Liver (tissue), 9 donors: ENCODE data around the gene GARNL3. TPM values are rescaled to one million over a fixed set of nuclear protein-coding genes. Genes with fewer than 3 reads are reported as not detected.
A peak's percentile ranks its signal among the peaks of the same experiment; 100 is the strongest.

Experiments used
- DNase-seq: peaks from one replicate; pipeline ENCODE4 v3.0.0-alpha.2; 2017; ENCODE audit warnings: low spot score
- H3K27ac ChIP-seq, 2 donors: one replicate each; pipeline ENCODE4 v1.7.0; 2013; ENCODE audit warnings: inconsistent platforms in 2 of 2, low read length in 2 of 2, control low read depth in 1 of 2, low read depth in 1 of 2, mild to moderate bottlenecking in 1 of 2
- H3K27me3 ChIP-seq, 4 donors: one replicate each; pipeline versions ENCODE4 v1.6.1 to v1.7.0; 2013; ENCODE audit warnings: low read length in 3 of 4, inconsistent platforms in 1 of 4, mild to moderate bottlenecking in 1 of 4, moderate library complexity in 1 of 4; ENCODE audit not compliant: control insufficient read depth in 4 of 4, insufficient read depth in 4 of 4
- H3K36me3 ChIP-seq, 4 donors: one replicate each; pipeline versions ENCODE4 v1.6.1 to v1.7.0; 2013; ENCODE audit warnings: low read length in 3 of 4, mild to moderate bottlenecking in 3 of 4, low read depth in 1 of 4, moderate library complexity in 1 of 4; ENCODE audit not compliant: control insufficient read depth in 4 of 4, insufficient read depth in 3 of 4
- H3K4me1 ChIP-seq, 4 donors: one replicate each; pipeline versions ENCODE4 v1.6.1 to v1.7.0; 2013; ENCODE audit warnings: low read length in 3 of 4, mild to moderate bottlenecking in 3 of 4, moderate library complexity in 1 of 4; ENCODE audit not compliant: control insufficient read depth in 4 of 4, insufficient read depth in 4 of 4
- H3K4me3 ChIP-seq, 3 donors: one replicate each; pipeline versions ENCODE4 v1.6.1 to v1.7.0; 2013; ENCODE audit warnings: low read length in 3 of 3, control low read depth in 1 of 3, low read depth in 1 of 3, mild to moderate bottlenecking in 1 of 3
- H3K9ac ChIP-seq, 2 donors: one replicate each; pipeline ENCODE4 v1.7.0; 2013; ENCODE audit warnings: low read length in 2 of 2, mild to moderate bottlenecking in 2 of 2, moderate library complexity in 2 of 2, control low read depth in 1 of 2, low read depth in 1 of 2
- H3K9me3 ChIP-seq, 4 donors: one replicate each; pipeline versions ENCODE4 v1.6.1 to v1.7.0; 2013; ENCODE audit warnings: low read length in 3 of 4; ENCODE audit not compliant: control insufficient read depth in 4 of 4
- CTCF ChIP-seq: fragments of 150-350 bp; IDR thresholded peaks from 2 replicates; pipeline ENCODE4 v1.5.1; 2017; ENCODE audit warnings: improper control_type of control experiment, low read depth, low read length; ENCODE audit not compliant: missing input control
- EGR1 ChIP-seq, 2 donors: IDR thresholded peaks; 2 replicates each; pipeline ENCODE4 v1.6.1; 2016 to 2018; ENCODE audit warnings: antibody characterized with exemption in 2 of 2, low read depth in 2 of 2
- FOXA1 ChIP-seq: IDR thresholded peaks from 2 replicates; pipeline ENCODE4 v1.6.1; 2016; ENCODE audit warnings: antibody characterized with exemption
- HNF4A ChIP-seq, 2 donors: conservative IDR thresholded peaks; 2 replicates each; pipeline ENCODE4 v1.6.1; 2016; ENCODE audit warnings: antibody characterized with exemption in 2 of 2, mild to moderate bottlenecking in 2 of 2
- JUND ChIP-seq, 2 donors: IDR thresholded peaks; 2 replicates each; pipeline ENCODE4 v1.6.1; 2016; ENCODE audit warnings: antibody characterized with exemption in 2 of 2
- RAD21 ChIP-seq, 2 donors: IDR thresholded peaks; 2 replicates each; pipeline ENCODE4 v1.6.1; 2016; ENCODE audit warnings: antibody characterized with exemption in 2 of 2, mild to moderate bottlenecking in 2 of 2
- YY1 ChIP-seq: IDR thresholded peaks from 2 replicates; pipeline ENCODE4 v1.6.1; 2016; ENCODE audit warnings: antibody characterized with exemption, mild to moderate bottlenecking
- WGBS: extraction: QIAGEN DNeasy Blood & Tissue Kit; methylation state at CpG from one replicate; pipeline ENCODE4 v1.1.7; 2013; 5-methylcytosine and 5-hydroxymethylcytosine counted together
- polyA plus RNA-seq, 2 donors: library from polyadenylated mRNA; stranded (reverse) in 1 of 2; unstranded in 1 of 2; fragments of 200-250 nt in 1 of 2; fragments of >200 nt in 1 of 2; fragmentation: Nextera tagmentation in 1 of 2; extraction: Ambion mirVana in 1 of 2; gene quantifications; one replicate each; pipeline versions ENCODE4 v1.2.1 to v1.2.3, GENCODE V29; 2013 to 2015
- total RNA-seq, 2 donors: library from RNA; depleted of rRNA; stranded (reverse); fragments of >200 nt; gene quantifications; one replicate each; pipeline ENCODE4 v1.2.3, GENCODE V29; 2014
- TF ChIP-seq, protein P1 (sequence below): IDR thresholded peaks from 2 replicates; pipeline ENCODE4 v1.6.1; 2016; ENCODE audit warnings: antibody characterized with exemption
- TF ChIP-seq, protein P2 (sequence below): IDR thresholded peaks from 2 replicates; pipeline ENCODE4 v1.6.1; 2016; ENCODE audit warnings: antibody characterized with exemption
- TF ChIP-seq, protein P3 (sequence below): IDR thresholded peaks from 2 replicates; pipeline ENCODE4 v1.6.1; 2016; ENCODE audit warnings: antibody characterized with exemption
- donor health status: healthy.
- donor health status: healthy.
- donor health status: healthy.
- donor health status: healthy.
- donor health status: healthy.

Gene GARNL3
- total and polyA plus RNA-seq, 4 donors, result 0.89 to 6.7 (median 3.5) TPM

DNA sequence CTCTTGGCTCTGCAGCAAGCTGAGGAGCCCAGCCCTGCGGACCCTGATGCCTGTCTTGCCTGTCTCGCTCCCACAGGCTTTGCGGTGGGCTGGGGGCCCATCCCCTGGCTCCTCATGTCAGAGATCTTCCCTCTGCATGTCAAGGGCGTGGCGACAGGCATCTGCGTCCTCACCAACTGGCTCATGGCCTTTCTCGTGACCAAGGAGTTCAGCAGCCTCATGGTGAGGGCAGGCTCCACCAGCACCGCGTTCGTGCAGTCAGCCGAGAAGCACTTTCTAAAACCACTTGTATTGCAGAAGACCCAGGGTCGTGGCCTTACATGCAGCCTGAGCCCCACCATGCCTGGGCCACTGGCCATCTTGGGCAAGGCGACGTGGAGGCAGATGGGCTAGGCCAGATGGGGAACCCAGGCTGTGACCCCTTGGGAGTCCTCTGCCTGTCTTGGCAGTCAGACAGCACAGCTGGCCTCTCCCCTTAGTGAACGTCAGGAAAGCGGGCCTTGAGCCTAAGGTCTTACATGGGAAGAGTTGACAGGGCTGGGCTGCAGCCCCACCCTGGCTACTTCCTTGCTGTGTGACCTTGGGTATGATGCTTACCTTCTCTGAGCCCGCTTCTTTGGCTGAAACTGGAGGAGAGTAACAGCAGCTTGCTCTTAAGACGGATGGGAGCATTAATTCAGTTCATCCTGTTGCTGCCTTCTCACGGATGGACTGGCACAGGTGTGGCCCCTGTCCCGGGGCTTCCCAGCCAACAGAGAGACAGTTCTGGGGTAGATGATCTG lies 141.0 kb downstream of the GARNL3 start:
- H3K4me3 ChIP-seq, result no peak overlapping the region
- no peak overlapping the region for H3K27ac ChIP-seq

DNA sequence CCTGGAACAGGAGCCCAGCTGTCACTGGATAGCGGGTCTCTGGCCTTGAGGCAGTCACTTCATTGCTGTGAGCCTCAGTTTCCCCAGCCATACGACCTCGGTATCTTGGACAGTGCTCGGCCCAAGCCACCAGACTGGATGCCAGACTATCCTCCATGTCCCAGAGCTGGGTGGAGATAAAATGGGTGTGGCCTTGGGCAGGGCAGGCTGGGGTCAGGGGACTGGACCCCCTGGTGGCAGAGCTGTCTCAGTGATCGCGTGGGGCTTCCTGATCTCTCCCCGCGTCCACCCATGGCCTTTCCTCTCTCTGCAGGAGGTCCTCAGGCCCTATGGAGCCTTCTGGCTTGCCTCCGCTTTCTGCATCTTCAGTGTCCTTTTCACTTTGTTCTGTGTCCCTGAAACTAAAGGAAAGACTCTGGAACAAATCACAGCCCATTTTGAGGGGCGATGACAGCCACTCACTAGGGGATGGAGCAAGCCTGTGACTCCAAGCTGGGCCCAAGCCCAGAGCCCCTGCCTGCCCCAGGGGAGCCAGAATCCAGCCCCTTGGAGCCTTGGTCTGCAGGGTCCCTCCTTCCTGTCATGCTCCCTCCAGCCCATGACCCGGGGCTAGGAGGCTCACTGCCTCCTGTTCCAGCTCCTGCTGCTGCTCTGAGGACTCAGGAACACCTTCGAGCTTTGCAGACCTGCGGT lies 142.4 kb downstream of the GARNL3 start:
- TF ChIP-seq RAD21 (IDR thresholded peaks at IDR 0.05), result no peak
- 80% methylated on average over 13 of the region's 13 CpGs for WGBS
- Histone ChIP-seq H3K4me1 (peaks cover 3 to 14% (median 8%) of the 10 kb centered on the region in 4 donors), H3K27ac (no peak overlapping the region), H3K27me3 (no peaks in the 10 kb centered on the region), H3K9me3 (no peaks in the 10 kb centered on the region), H3K9ac (no peak overlapping the region), H3K4me3 (no peak overlapping the region), H3K36me3 (peaks cover 2 to 28% (median 4%) of the 10 kb centered on the region in 4 donors)
- DNase-seq, result no peak

More for the DNA sequence above, 141.0 kb downstream of the GARNL3 start:
- Histone ChIP-seq H3K27me3 (no peaks in the 10 kb centered on the region), H3K9me3 (no peaks in the 10 kb centered on the region), H3K9ac (no peak overlapping the region), H3K36me3 (peaks cover 2 to 32% (median 7%) of the 10 kb centered on the region in 4 donors), H3K4me1 (peaks cover 3 to 14% (median 8%) of the 10 kb centered on the region in 4 donors)
- DNase-seq, result no peak
- no peak for TF ChIP-seq YY1
- TF ChIP-seq, protein P1, sequence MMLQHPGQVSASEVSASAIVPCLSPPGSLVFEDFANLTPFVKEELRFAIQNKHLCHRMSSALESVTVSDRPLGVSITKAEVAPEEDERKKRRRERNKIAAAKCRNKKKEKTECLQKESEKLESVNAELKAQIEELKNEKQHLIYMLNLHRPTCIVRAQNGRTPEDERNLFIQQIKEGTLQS, result no peak
- TF ChIP-seq CTCF, result no peak
- 95% methylated on average over 20 of the region's 20 CpGs for WGBS

GRCh38 chr9:127407492-127407843 lies 142.9 kb downstream of the GARNL3 start:
- no peak for DNase-seq
- TF ChIP-seq HNF4A (conservative IDR thresholded peaks at IDR 0.05) (no peak), RAD21 (IDR thresholded peaks at IDR 0.05) (peak in 1 of 2 donors; percentile 41)
- TF ChIP-seq, protein P1, result no peak
- Histone ChIP-seq H3K27ac (no peak overlapping the region), H3K27me3 (no peaks in the 10 kb centered on the region), H3K9me3 (no peaks in the 10 kb centered on the region), H3K4me1 (peaks cover 3 to 14% (median 8%) of the 10 kb centered on the region in 4 donors), H3K4me3 (no peak overlapping the region), H3K9ac (no peak overlapping the region), H3K36me3 (peaks cover 2 to 24% (median 4%) of the 10 kb centered on the region in 4 donors)
- 52% methylated on average over 6 of the region's 6 CpGs for WGBS

DNA sequence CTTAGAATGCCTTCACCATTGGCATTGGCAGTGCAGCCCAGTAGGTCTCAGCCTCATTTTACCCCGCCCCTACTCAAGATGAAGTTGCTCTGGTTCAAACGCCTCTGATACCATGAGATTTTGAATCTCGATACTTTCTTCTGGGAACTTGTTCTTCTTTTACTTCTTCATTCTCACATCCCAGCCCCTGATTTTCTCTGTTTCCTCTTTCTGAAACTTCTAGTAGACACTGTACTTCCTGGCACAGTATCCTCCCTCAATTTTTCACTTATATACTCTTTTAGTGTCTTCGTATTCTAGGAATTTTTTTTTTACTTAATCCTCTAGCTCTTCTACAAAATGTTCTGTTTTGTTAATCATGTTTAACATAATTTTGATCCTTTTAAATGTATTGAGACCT lies 146.5 kb downstream of the GARNL3 start:
- Histone ChIP-seq H3K36me3 (peaks cover 0 to 3% (median 0%) of the 10 kb centered on the region in 4 donors), H3K4me3 (no peak overlapping the region), H3K9me3 (no peaks in the 10 kb centered on the region), H3K27ac (no peak overlapping the region), H3K4me1 (peaks cover 3 to 14% (median 8%) of the 10 kb centered on the region in 4 donors), H3K27me3 (no peaks in the 10 kb centered on the region), H3K9ac (no peak overlapping the region)
- DNase-seq, result no peak
- 86% methylated on average over 4 of the region's 4 CpGs for WGBS
- TF ChIP-seq RAD21 (IDR thresholded peaks at IDR 0.05), result no peak
- TF ChIP-seq, protein P2, sequence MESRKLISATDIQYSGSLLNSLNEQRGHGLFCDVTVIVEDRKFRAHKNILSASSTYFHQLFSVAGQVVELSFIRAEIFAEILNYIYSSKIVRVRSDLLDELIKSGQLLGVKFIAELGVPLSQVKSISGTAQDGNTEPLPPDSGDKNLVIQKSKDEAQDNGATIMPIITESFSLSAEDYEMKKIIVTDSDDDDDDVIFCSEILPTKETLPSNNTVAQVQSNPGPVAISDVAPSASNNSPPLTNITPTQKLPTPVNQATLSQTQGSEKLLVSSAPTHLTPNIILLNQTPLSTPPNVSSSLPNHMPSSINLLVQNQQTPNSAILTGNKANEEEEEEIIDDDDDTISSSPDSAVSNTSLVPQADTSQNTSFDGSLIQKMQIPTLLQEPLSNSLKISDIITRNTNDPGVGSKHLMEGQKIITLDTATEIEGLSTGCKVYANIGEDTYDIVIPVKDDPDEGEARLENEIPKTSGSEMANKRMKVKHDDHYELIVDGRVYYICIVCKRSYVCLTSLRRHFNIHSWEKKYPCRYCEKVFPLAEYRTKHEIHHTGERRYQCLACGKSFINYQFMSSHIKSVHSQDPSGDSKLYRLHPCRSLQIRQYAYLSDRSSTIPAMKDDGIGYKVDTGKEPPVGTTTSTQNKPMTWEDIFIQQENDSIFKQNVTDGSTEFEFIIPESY, result no peak
- TF ChIP-seq YY1, result no peak
- no peak for TF ChIP-seq JUND (IDR thresholded peaks at IDR 0.05)
- TF ChIP-seq EGR1 (IDR thresholded peaks at IDR 0.05; ENCODE audit: low read depth in 2 of 2), result no peak
- TF ChIP-seq, protein P1, result no peak
- TF ChIP-seq, protein P3, sequence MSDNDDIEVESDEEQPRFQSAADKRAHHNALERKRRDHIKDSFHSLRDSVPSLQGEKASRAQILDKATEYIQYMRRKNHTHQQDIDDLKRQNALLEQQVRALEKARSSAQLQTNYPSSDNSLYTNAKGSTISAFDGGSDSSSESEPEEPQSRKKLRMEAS, result no peak
- TF ChIP-seq HNF4A (conservative IDR thresholded peaks at IDR 0.05), result no peak
- no peak for TF ChIP-seq FOXA1
